Spleen (tissue), 11 donors: ENCODE data around the gene PRKAG3. TPM values are rescaled to one million over a fixed set of nuclear protein-coding genes. Genes with fewer than 3 reads are reported as not detected.

Experiments used
- DNase-seq: peaks from one replicate; pipeline ENCODE4 v3.0.0-alpha.2; 2020
- H3K27ac ChIP-seq, 8 donors: fragments of 200-600 bp; sonication (generic) in 7 of 8; 1 replicate in 4 of 8; 2 replicates in 4 of 8; pipeline versions ENCODE4 v1.5.0 to v1.8.0; 2016 to 2021; ENCODE audit warnings: inconsistent platforms in 4 of 8, mild to moderate bottlenecking in 4 of 8, moderate library complexity in 1 of 8
- H3K27me3 ChIP-seq, 7 donors: fragments of 200-600 bp; sonication (generic) in 6 of 7; replicated peaks in 1 of 7; 1 replicate in 4 of 7; 2 replicates in 3 of 7; pipeline versions ENCODE4 v1.5.0 to v1.8.0; 2016 to 2021; ENCODE audit warnings: inconsistent platforms in 3 of 7, mild to moderate bottlenecking in 1 of 7
- H3K36me3 ChIP-seq, 6 donors: fragments of 200-600 bp; sonication (generic) in 5 of 6; 1 replicate in 4 of 6; 2 replicates in 2 of 6; pipeline versions ENCODE4 v1.5.0 to v1.8.0; 2016 to 2021; ENCODE audit warnings: inconsistent platforms in 2 of 6
- H3K4me1 ChIP-seq, 6 donors: fragments of 200-600 bp; sonication (generic) in 5 of 6; 1 replicate in 3 of 6; 2 replicates in 3 of 6; pipeline versions ENCODE4 v1.5.0 to v1.8.0; 2016 to 2021; ENCODE audit warnings: inconsistent platforms in 3 of 6
- H3K4me3 ChIP-seq, 8 donors: fragments of 200-600 bp; sonication (generic) in 7 of 8; 1 replicate in 4 of 8; 2 replicates in 4 of 8; pipeline versions ENCODE4 v1.5.0 to v1.8.0; 2016 to 2021; ENCODE audit warnings: inconsistent platforms in 4 of 8, mild to moderate bottlenecking in 4 of 8, moderate library complexity in 2 of 8
- H3K9me3 ChIP-seq, 8 donors: fragments of 200-600 bp; sonication (generic) in 7 of 8; 1 replicate in 4 of 8; 2 replicates in 4 of 8; pipeline versions ENCODE4 v1.5.0 to v1.8.0; 2016 to 2021; ENCODE audit warnings: inconsistent platforms in 4 of 8
- CTCF ChIP-seq, 11 experiments: fragments of 200-600 bp in 7 of 11; fragments of 450-650 bp in 4 of 11; sonication (generic) in 4 of 11; IDR thresholded peaks in 8 of 11; conservative IDR thresholded peaks in 3 of 11; 1 replicate in 7 of 11; 2 replicates in 4 of 11; pipeline versions ENCODE4 v1.4.0 to v1.8.0; 2016 to 2021; ENCODE audit warnings: antibody characterized with exemption in 11 of 11, inconsistent platforms in 4 of 11, mild to moderate bottlenecking in 1 of 11
- POLR2A ChIP-seq, 3 donors: fragments of 450-650 bp; IDR thresholded peaks; one replicate each; pipeline ENCODE4 v1.5.1; 2017; ENCODE audit warnings: antibody characterized with exemption in 3 of 3, mild to moderate bottlenecking in 1 of 3
- POLR2AphosphoS5 ChIP-seq, 3 donors: sonication (generic); formaldehyde crosslinking; IDR thresholded peaks; one replicate each; pipeline ENCODE4 v1.5.1; 2017; ENCODE audit warnings: antibody characterized with exemption in 3 of 3
- WGBS, 5 donors: extraction: QIAGEN DNeasy Blood & Tissue Kit in 3 of 5; methylation state at CpG; one replicate each; pipeline versions ENCODE4 v1.1.5 to v1.1.7; 2013 to 2018; 5-methylcytosine and 5-hydroxymethylcytosine counted together
- intact Hi-C: fragments of 100-400 bp; cut with DNase I; formaldehyde crosslinking; loops from one replicate; pipeline ENCODE4 v1.15.0; 2023; ENCODE audit warnings: low total_unique reads
- polyA plus RNA-seq, 3 donors: library from polyadenylated mRNA; stranded (reverse); fragments of 200-250 nt; gene quantifications; one replicate each; pipeline ENCODE4 v1.2.1, GENCODE V29; 2013
- total RNA-seq, 7 donors: library from RNA; depleted of rRNA in 3 of 7; stranded (reverse); fragments of >200 nt in 3 of 7; fragmentation: NEBNext Ultra II Directional in 4 of 7; extraction: Animal tissue kit (Norgen Biotek cat#: 25700) in 4 of 7; gene quantifications; one replicate each; pipeline versions ENCODE4 v1.1.0 to v1.2.1, GENCODE V29; 2016 to 2021
- donor health status: healthy with polysubstance abuse.
- donor health status: DM: no; HTN: no; CAD: no; lungs with moderate emphysema.
- donor health status: DM: no; HTN: no; CAD: no.
- donor health status: Bipolar disorder and iron deficiency.
- donor health status: healthy.
- donor health status: DM: no; HTN: no; CAD: no.
- donor health status: DM: yes; HTN: yes; CAD: no.

The PRKAG3 gene
- total and polyA plus RNA-seq, 10 donors, result not detected

- Histone ChIP-seq H3K27me3 (peaks cover 3 to 100% (median 58%) of the 10 kb centered on the region in 7 donors), H3K9me3 (no peaks in the 10 kb centered on the region), H3K36me3 (no peaks in the 10 kb centered on the region), H3K4me3 (no peak overlapping the region), H3K27ac (peak overlapping the region in 4 of 8 donors; percentile 14 to 48 (median 31)), H3K4me1 (peaks cover 12 to 54% (median 33%) of the 10 kb centered on the region in 6 donors)
- WGBS, 5 donors, result 16 to 28% (median 19%) methylated on average over 12 of the region's 12 CpGs
- intact Hi-C loops, result no loop called here
- peak; percentile 44 for DNase-seq
- no peak for TF ChIP-seq POLR2AphosphoS5 (IDR thresholded peaks at IDR 0.05)
Observed at GRCh38 chr2:218856167-218856895, 24.7 kb upstream of the PRKAG3 start.

DNA sequence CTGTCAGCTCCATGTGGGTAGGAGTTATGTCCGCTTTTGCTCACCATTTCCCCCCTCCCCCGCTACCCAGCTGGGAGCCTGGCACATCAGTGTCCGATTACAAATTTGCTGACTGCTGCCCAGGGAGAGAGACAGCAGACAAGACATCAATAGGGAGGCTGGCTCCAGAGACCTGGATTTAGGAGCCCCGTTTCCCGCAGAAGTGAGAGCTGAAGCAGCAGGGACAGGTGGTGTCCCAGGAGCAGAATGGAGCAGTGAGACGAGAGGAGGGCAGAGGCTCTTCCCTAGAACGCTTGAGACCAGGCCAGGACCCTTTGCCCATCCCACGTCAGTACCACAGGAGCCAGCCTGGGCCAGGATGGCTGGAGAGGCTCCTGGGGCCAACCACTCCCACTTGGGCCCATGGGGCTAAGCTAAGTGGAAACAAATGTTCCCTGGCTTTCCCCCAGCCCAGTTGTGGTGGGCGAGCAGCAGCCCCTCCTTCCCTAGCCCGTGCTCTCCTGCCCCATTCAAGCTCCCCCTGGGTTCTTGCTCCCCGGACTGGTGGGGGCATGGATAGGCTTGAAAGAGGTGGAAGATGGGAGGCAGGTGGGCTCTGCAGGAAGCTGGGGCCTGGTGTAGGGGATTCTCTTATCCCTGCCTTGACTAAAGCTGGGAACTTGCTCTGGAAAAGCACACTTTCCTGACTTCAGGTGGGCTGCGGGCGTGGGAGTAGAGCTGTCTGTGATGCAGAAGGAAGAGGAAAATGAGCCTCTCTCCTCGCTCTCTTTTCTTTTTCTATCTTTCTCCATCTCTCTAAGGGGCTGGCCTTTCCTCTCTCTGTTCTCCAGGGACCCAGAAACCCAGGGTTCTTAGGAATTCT lies 23.9 kb upstream of the PRKAG3 start:
- DNase-seq, result peak; percentile 48
- Histone ChIP-seq H3K4me1 (peaks cover 12 to 46% (median 25%) of the 10 kb centered on the region in 6 donors), H3K27me3 (peaks cover 3 to 99% (median 52%) of the 10 kb centered on the region in 7 donors), H3K27ac (peak overlapping the region in 4 of 8 donors; percentile 14 to 48 (median 31)), H3K36me3 (no peaks in the 10 kb centered on the region), H3K9me3 (no peaks in the 10 kb centered on the region), H3K4me3 (no peak overlapping the region)
- WGBS, 5 donors, result 42 to 51% (median 47%) methylated on average over 12 to 14 of the region's 14 CpGs
- TF ChIP-seq POLR2AphosphoS5 (IDR thresholded peaks at IDR 0.05) (no peak), POLR2A (IDR thresholded peaks at IDR 0.05) (no peak), CTCF (IDR thresholded peaks at IDR 0.05 in 8 of 11, conservative IDR thresholded peaks at IDR 0.05 in 3 of 11) (no peak)
- intact Hi-C loops, result no loop called here

DNA sequence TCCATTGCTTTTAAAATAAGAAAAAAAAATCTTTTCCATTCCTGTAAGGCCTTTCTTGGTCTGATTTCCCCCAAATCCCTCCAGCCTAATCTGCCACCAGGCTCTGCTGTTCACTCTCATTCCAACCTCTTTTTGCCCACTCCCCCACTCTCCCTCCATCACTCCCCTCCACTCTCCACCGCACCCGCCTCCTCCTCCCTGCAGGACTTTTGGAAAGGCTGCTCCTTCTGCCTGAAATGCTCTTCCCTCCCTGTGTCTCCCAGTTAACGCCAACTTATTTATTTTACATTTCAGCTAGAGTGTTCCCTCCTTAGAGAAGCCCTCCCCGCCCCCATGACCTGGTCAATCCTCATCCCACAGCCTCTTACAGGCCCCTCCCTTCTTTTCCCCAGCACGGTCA lies 23.3 kb upstream of the PRKAG3 start:
- H3K36me3 ChIP-seq, result no peaks in the 10 kb centered on the region
- no peaks in the 10 kb centered on the region for H3K9me3 ChIP-seq
- H3K27me3 ChIP-seq, result peaks cover 3 to 99% (median 48%) of the 10 kb centered on the region in 7 donors
- WGBS, 5 donors, result 38 to 54% (median 50%) methylated on average over 5 of the region's 5 CpGs
- intact Hi-C loops, result no loop called here
- TF ChIP-seq POLR2AphosphoS5 (IDR thresholded peaks at IDR 0.05) (no peak), CTCF (IDR thresholded peaks at IDR 0.05 in 8 of 11, conservative IDR thresholded peaks at IDR 0.05 in 3 of 11) (no peak), POLR2A (IDR thresholded peaks at IDR 0.05) (no peak)
- H3K4me3 ChIP-seq, result no peak overlapping the region
- H3K27ac ChIP-seq, result no peak overlapping the region
- H3K4me1 ChIP-seq, result peaks cover 7 to 39% (median 19%) of the 10 kb centered on the region in 6 donors
- DNase-seq, result peak; percentile 44

- Histone ChIP-seq H3K27ac (no peak overlapping the region), H3K27me3 (peaks cover 3 to 99% (median 40%) of the 10 kb centered on the region in 7 donors), H3K4me3 (no peak overlapping the region), H3K36me3 (no peaks in the 10 kb centered on the region), H3K4me1 (peaks cover under 1 to 28% (median 10%) of the 10 kb centered on the region in 6 donors), H3K9me3 (no peaks in the 10 kb centered on the region)
- no peak for TF ChIP-seq POLR2AphosphoS5 (IDR thresholded peaks at IDR 0.05)
- no peak for TF ChIP-seq POLR2A (IDR thresholded peaks at IDR 0.05)
- no peak for TF ChIP-seq CTCF (IDR thresholded peaks at IDR 0.05 in 8 of 11, conservative IDR thresholded peaks at IDR 0.05 in 3 of 11)
- intact Hi-C loops, result no loop called here
- DNase-seq, result peak; percentile 34
- WGBS, 5 donors, result 30 to 47% (median 35%) methylated on average over 5 of the region's 5 CpGs
Observed at GRCh38 chr2:218853766-218854165, 22.2 kb upstream of the PRKAG3 start.
